Muscle layer of duodenum (tissue), 2 donors: Measurements from ENCODE around the gene KRTAP6-1.

Experiments used
- H3K27ac ChIP-seq: one replicate; pipeline ENCODE4 v1.7.0; 2013; ENCODE audit warnings: mild to moderate bottlenecking, low read length
- H3K27me3 ChIP-seq: one replicate; pipeline ENCODE4 v1.7.0; 2013; ENCODE audit warnings: low read depth, mild to moderate bottlenecking, control low read depth, low read length
- H3K36me3 ChIP-seq, 2 donors: one replicate each; pipeline ENCODE4 v1.7.0; 2013; ENCODE audit warnings: low read length in 2 of 2, control low read depth in 1 of 2, mild to moderate bottlenecking in 1 of 2; ENCODE audit not compliant: insufficient read depth in 2 of 2, control insufficient read depth in 1 of 2
- H3K4me1 ChIP-seq, 2 donors: one replicate each; pipeline ENCODE4 v1.7.0; 2013; ENCODE audit warnings: low read length in 2 of 2, mild to moderate bottlenecking in 2 of 2, control low read depth in 1 of 2, moderate library complexity in 1 of 2; ENCODE audit not compliant: insufficient read depth in 2 of 2, control insufficient read depth in 1 of 2
- H3K4me3 ChIP-seq, 2 donors: one replicate each; pipeline ENCODE4 v1.7.0; 2013; ENCODE audit warnings: low read length in 2 of 2, low read depth in 1 of 2, mild to moderate bottlenecking in 1 of 2
- H3K9me3 ChIP-seq, 2 donors: one replicate each; pipeline ENCODE4 v1.7.0; 2013; ENCODE audit warnings: low read length in 2 of 2, control low read depth in 1 of 2, mild to moderate bottlenecking in 1 of 2; ENCODE audit not compliant: control insufficient read depth in 1 of 2
- donor health status: healthy.

Gene KRTAP6-1

DNA sequence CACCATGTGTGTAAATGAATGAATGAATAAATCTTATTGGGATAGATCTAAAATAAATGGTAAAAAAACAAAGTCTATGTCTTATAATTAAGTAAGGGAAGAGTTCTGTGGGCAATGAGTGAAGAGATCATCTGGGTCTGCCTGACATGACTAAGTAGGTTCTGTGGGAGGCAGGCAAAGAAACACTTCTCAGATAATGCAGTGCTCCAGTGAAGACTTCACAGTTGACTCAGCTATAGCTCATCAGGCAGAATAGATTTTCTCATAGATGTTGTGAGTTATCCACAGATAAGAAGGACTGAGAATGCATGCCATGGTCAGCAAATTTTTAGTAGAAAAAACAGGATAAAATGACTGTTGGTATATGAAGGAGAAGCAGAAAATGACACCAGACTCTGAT is 36.0 kb downstream of the KRTAP6-1 start:
- H3K27me3 ChIP-seq = no peaks in the 10 kb centered on the region
- H3K9me3 ChIP-seq = no peaks in the 10 kb centered on the region
- H3K4me3 ChIP-seq = no peak overlapping the region
- H3K4me1 ChIP-seq = no peaks in the 10 kb centered on the region
- no peak overlapping the region for H3K27ac ChIP-seq
- H3K36me3 ChIP-seq = no peaks in the 10 kb centered on the region

DNA sequence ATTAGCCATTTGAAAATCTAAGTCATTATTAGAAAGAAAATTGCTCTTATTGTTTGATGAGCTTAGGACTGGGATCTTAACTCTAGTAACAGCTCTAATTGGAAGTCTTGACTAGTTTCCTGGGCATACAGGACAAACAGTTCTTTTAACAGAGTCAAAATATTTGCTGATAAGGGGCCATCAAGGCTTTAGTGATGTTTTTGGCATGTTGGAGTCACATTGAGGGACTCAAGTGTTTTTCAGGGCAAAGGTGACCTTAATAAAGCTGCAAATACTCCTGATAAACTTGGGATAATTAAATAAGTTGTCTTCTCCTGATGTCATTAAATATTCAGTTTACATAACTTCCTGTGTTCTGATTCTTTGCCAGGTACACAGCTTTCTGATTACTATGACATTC is 46.1 kb downstream of the KRTAP6-1 start:
- Histone ChIP-seq H3K27ac (no peak overlapping the region), H3K36me3 (no peaks in the 10 kb centered on the region), H3K4me1 (no peaks in the 10 kb centered on the region), H3K4me3 (no peak overlapping the region), H3K27me3 (no peaks in the 10 kb centered on the region), H3K9me3 (no peaks in the 10 kb centered on the region)

DNA sequence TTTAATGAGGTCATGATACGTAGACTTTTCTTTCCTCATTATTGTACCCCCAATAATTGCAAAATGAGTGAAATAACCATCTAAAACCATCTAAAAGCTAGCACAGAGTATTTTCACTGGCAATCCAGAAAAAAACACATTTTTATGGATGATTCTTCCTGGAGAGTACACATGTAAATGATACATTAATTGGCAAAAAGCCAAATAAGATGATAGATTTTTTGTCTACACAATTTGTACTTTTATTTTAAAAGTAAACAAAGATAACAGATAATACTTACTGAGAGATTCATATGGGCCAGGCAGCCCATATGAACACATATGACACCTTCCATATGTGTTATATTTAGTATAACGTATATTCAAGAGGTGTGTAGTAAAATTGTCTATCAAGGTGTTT is 50.1 kb downstream of the KRTAP6-1 start:
- Histone ChIP-seq H3K36me3 (no peaks in the 10 kb centered on the region), H3K27me3 (no peaks in the 10 kb centered on the region), H3K27ac (no peak overlapping the region), H3K4me3 (no peak overlapping the region), H3K4me1 (no peaks in the 10 kb centered on the region), H3K9me3 (no peaks in the 10 kb centered on the region)
